Left ventricle myocardium inferior (tissue), 1 donor: ENCODE results near the gene KCNAB2. TPM values are rescaled to one million over a fixed set of nuclear protein-coding genes. Genes with fewer than 3 reads are reported as not detected.

ENCODE experiments used
- DNase-seq: peaks from one replicate; pipeline ENCODE4 v3.0.0-alpha.2; 2020
- H3K27ac ChIP-seq: fragments of 200-600 bp; replicated peaks from 2 replicates; pipeline ENCODE4 v1.8.0; 2021
- H3K27me3 ChIP-seq: fragments of 200-600 bp; 2 replicates; pipeline ENCODE4 v1.8.0; 2021; ENCODE audit warnings: low read depth
- H3K36me3 ChIP-seq: fragments of 200-600 bp; 2 replicates; pipeline ENCODE4 v1.8.0; 2021
- H3K4me1 ChIP-seq: fragments of 200-600 bp; 2 replicates; pipeline ENCODE4 v1.8.0; 2021
- H3K4me3 ChIP-seq: fragments of 200-600 bp; 2 replicates; pipeline ENCODE4 v1.8.0; 2021; ENCODE audit warnings: mild to moderate bottlenecking, moderate library complexity
- H3K9me3 ChIP-seq: fragments of 200-600 bp; replicated peaks from 2 replicates; pipeline ENCODE4 v1.8.0; 2021
- intact Hi-C: fragments of 100-400 bp; cut with micrococcal nuclease; formaldehyde crosslinking; loops from one replicate; pipeline ENCODE4 v1.11.0; 2022
- total RNA-seq: library from RNA; stranded (reverse); fragmentation: NEBNext Ultra II Directional; extraction: Animal tissue kit (Norgen Biotek cat#: 25700); gene quantifications from one replicate; pipeline ENCODE4 v1.2.1, GENCODE V29; 2021
- TF ChIP-seq, protein P1 (sequence below): fragments of 200-600 bp; IDR thresholded peaks from 2 replicates; pipeline ENCODE4 v1.8.0; 2021; ENCODE audit warnings: antibody characterized with exemption, mild to moderate bottlenecking, borderline replicate concordance
- donor health status: DM: no; HTN: yes; CAD: no; lungs with severe emphysema.

Gene KCNAB2
- total RNA-seq, 1 donor from 2014 or later, result 31.0 TPM

- H3K4me3 ChIP-seq, result no peak overlapping the region
- no peaks in the 10 kb centered on the region for H3K36me3 ChIP-seq
- H3K27ac ChIP-seq, result no peak overlapping the region
- H3K9me3 ChIP-seq, result no peaks in the 10 kb centered on the region
- no peak for DNase-seq
- no peaks in the 10 kb centered on the region for H3K27me3 ChIP-seq
- TF ChIP-seq, protein P1, sequence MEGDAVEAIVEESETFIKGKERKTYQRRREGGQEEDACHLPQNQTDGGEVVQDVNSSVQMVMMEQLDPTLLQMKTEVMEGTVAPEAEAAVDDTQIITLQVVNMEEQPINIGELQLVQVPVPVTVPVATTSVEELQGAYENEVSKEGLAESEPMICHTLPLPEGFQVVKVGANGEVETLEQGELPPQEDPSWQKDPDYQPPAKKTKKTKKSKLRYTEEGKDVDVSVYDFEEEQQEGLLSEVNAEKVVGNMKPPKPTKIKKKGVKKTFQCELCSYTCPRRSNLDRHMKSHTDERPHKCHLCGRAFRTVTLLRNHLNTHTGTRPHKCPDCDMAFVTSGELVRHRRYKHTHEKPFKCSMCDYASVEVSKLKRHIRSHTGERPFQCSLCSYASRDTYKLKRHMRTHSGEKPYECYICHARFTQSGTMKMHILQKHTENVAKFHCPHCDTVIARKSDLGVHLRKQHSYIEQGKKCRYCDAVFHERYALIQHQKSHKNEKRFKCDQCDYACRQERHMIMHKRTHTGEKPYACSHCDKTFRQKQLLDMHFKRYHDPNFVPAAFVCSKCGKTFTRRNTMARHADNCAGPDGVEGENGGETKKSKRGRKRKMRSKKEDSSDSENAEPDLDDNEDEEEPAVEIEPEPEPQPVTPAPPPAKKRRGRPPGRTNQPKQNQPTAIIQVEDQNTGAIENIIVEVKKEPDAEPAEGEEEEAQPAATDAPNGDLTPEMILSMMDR, result no peak
- intact Hi-C loops, result no loop called here
- H3K4me1 ChIP-seq, result no peaks in the 10 kb centered on the region
Measured at GRCh38 chr1:6090288-6090687, 44.6 kb downstream of the KCNAB2 start.

GRCh38 chr1:6090996-6091822, 45.5 kb downstream of the KCNAB2 start:
- no peak overlapping the region for H3K27ac ChIP-seq
- no peaks in the 10 kb centered on the region for H3K36me3 ChIP-seq
- no peak for DNase-seq
- intact Hi-C loops, result no loop called here
- no peaks in the 10 kb centered on the region for H3K4me1 ChIP-seq
- no peaks in the 10 kb centered on the region for H3K9me3 ChIP-seq
- no peaks in the 10 kb centered on the region for H3K27me3 ChIP-seq
- H3K4me3 ChIP-seq, result no peak overlapping the region
- TF ChIP-seq, protein P1, result no peak

DNA sequence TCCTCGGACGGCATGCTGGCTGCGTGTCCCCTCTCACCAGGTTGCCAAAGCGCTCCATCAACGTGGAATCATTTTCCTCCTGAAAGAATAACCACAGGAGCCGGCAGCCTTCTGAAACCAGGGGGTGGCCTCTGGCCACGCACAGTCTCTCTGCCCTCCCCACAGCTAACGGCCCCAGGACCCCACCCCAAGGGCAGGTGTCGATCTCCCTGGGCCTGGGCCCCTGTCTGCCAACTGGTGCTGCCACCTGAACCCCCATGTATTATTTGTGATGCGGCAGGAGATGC, 46.1 kb downstream of the KCNAB2 start:
- no peaks in the 10 kb centered on the region for H3K36me3 ChIP-seq
- no peak for DNase-seq
- no peaks in the 10 kb centered on the region for H3K27me3 ChIP-seq
- no peak overlapping the region for H3K27ac ChIP-seq
- TF ChIP-seq, protein P1, result no peak
- intact Hi-C loops, result no loop called here
- H3K4me1 ChIP-seq, result no peaks in the 10 kb centered on the region
- no peak overlapping the region for H3K4me3 ChIP-seq
- no peaks in the 10 kb centered on the region for H3K9me3 ChIP-seq

- no peaks in the 10 kb centered on the region for H3K27me3 ChIP-seq
- intact Hi-C loops, result no loop called here
- no peaks in the 10 kb centered on the region for H3K36me3 ChIP-seq
- no peak overlapping the region for H3K4me3 ChIP-seq
- TF ChIP-seq, protein P1, result no peak
- H3K4me1 ChIP-seq, result no peaks in the 10 kb centered on the region
- H3K27ac ChIP-seq, result no peak overlapping the region
- H3K9me3 ChIP-seq, result no peaks in the 10 kb centered on the region
- DNase-seq, result no peak
Measured at GRCh38 chr1:6092211-6092610, 46.5 kb downstream of the KCNAB2 start.

DNA sequence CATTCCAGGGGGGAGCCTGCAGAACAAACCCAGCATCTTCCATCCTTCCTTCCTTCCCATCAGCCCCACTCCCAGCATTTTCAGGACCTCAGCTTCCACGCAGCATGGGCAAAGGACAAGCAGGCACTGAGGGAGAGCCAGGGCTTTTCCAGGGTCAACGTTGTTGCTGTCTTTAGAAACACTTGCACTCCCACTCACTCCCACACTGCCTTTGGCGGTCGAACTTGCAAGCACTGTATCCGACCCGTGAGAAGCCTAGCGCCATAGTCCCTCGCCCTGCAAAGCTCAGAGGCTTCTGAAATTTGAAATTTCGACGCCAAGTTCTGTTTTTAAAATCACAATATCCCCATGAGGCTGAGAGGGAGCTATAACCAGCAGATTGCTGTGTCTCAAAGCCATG, 47.4 kb downstream of the KCNAB2 start:
- Histone ChIP-seq H3K4me3 (no peak overlapping the region), H3K27me3 (no peaks in the 10 kb centered on the region), H3K9me3 (no peaks in the 10 kb centered on the region), H3K4me1 (peaks cover 6% of the 10 kb centered on the region), H3K36me3 (no peaks in the 10 kb centered on the region), H3K27ac (no peak overlapping the region)
- intact Hi-C loops, result no loop called here
- TF ChIP-seq, protein P1, result no peak
- no peak for DNase-seq
